Measurements from ENCODE around the gene PDCD7.

PDCD7 gene

GRCh38 chr15:65068403-65068788, 65.2 kb downstream of the PDCD7 start:
- TF ChIP-seq CTCF (IDR thresholded peaks at IDR 0.05; ENCODE audit: extremely low read depth, missing control alignments), result no peak
- DNase-seq (ENCODE audit: low spot score), result no peak

GRCh38 chr15:65067645-65068402, 65.8 kb downstream of the PDCD7 start, which contains the start of gene RASL12:
Gene RASL12 (minus strand): TSS chr15:65067991. CDS start chr15:65067835, 156 bp downstream.
- no peak for DNase-seq (ENCODE audit: low spot score)
- TF ChIP-seq CTCF (IDR thresholded peaks at IDR 0.05; ENCODE audit: extremely low read depth, missing control alignments), result no peak
